GM19043 (cell line): ENCODE data around the gene ADAMTS12.

Experiments
- ATAC-seq: cut with Tn5 transposase; IDR thresholded peaks from one replicate; pipeline ENCODE4 v1.9.1; 2021; ENCODE audit warnings: low read depth; ENCODE audit not compliant: unreplicated experiment

ADAMTS12 gene

GRCh38 chr5:33769968-33770367 lies 121.8 kb downstream of the ADAMTS12 start:
- no peak for ATAC-seq

- ATAC-seq, result no peak
Observed at GRCh38 chr5:33769196-33769595, 122.6 kb downstream of the ADAMTS12 start.

GRCh38 chr5:33766023-33766422 lies 125.8 kb downstream of the ADAMTS12 start:
- ATAC-seq, result no peak

GRCh38 chr5:33764786-33765185 lies 127.0 kb downstream of the ADAMTS12 start:
- no peak for ATAC-seq

GRCh38 chr5:33763435-33763834 lies 128.4 kb downstream of the ADAMTS12 start:
- ATAC-seq, result no peak

GRCh38 chr5:33762859-33763258 lies 128.9 kb downstream of the ADAMTS12 start:
- no peak for ATAC-seq

GRCh38 chr5:33761139-33761538 lies 130.7 kb downstream of the ADAMTS12 start:
- ATAC-seq, result no peak

GRCh38 chr5:33758737-33759136 lies 133.1 kb downstream of the ADAMTS12 start:
- no peak for ATAC-seq

GRCh38 chr5:33756491-33756890 lies 135.3 kb downstream of the ADAMTS12 start:
- no peak for ATAC-seq

- ATAC-seq, result no peak
Observed at GRCh38 chr5:33755231-33755630, 136.6 kb downstream of the ADAMTS12 start.

- ATAC-seq, result no peak
Observed at GRCh38 chr5:33753704-33754103, 138.1 kb downstream of the ADAMTS12 start.

GRCh38 chr5:33748754-33749153 lies 143.0 kb downstream of the ADAMTS12 start:
- ATAC-seq, result no peak

GRCh38 chr5:33745101-33745770 lies 146.6 kb downstream of the ADAMTS12 start:
- no peak for ATAC-seq

- no peak for ATAC-seq
Observed at GRCh38 chr5:33743099-33743498, 148.7 kb downstream of the ADAMTS12 start.

GRCh38 chr5:33742181-33742580 lies 149.6 kb downstream of the ADAMTS12 start:
- ATAC-seq, result no peak

- no peak for ATAC-seq
Observed at GRCh38 chr5:33738967-33739366, 152.8 kb downstream of the ADAMTS12 start.

GRCh38 chr5:33738097-33738496 lies 153.7 kb downstream of the ADAMTS12 start:
- no peak for ATAC-seq

GRCh38 chr5:33737697-33738096 lies 154.1 kb downstream of the ADAMTS12 start:
- ATAC-seq, result no peak

GRCh38 chr5:33737284-33737683 lies 154.5 kb downstream of the ADAMTS12 start:
- ATAC-seq, result no peak

GRCh38 chr5:33736510-33736909 lies 155.3 kb downstream of the ADAMTS12 start:
- ATAC-seq, result no peak

- ATAC-seq, result no peak
Observed at GRCh38 chr5:33735072-33735471, 156.7 kb downstream of the ADAMTS12 start.

GRCh38 chr5:33734537-33734936 lies 157.3 kb downstream of the ADAMTS12 start:
- no peak for ATAC-seq

GRCh38 chr5:33733225-33733624 lies 158.6 kb downstream of the ADAMTS12 start:
- ATAC-seq, result no peak
